Measurements from ENCODE around the gene RPS6KA6.
"Not testable (repeated sequence)": the region's sequence is repeated elsewhere in the genome, so short reads cannot be mapped to it uniquely, and the experiment has no call there.

The RPS6KA6 gene

GRCh38 chrX:84162401-84162800, 25.6 kb downstream of the RPS6KA6 start:
- no peak for DNase-seq (ENCODE audit: low read depth in 2 of 2)

DNA sequence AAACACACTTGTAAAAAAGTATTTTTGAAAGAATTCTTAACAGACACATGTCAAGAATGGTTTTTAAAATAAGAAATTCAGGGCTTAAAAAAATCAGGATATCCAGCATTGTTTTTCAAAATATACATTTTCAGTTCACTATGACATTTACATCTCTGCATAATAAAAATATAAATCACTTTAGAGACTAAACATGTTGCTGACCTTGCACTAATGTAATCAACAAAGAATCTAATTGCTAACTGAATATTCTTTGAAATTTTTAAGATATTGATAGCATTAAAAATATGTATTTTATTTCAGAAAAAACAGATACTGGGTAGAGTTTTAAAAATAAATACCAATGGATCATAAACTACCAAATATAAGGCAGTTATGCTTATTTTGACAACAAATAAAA, 26.4 kb downstream of the RPS6KA6 start:
- no peak for DNase-seq (ENCODE audit: low read depth in 2 of 2)

DNA sequence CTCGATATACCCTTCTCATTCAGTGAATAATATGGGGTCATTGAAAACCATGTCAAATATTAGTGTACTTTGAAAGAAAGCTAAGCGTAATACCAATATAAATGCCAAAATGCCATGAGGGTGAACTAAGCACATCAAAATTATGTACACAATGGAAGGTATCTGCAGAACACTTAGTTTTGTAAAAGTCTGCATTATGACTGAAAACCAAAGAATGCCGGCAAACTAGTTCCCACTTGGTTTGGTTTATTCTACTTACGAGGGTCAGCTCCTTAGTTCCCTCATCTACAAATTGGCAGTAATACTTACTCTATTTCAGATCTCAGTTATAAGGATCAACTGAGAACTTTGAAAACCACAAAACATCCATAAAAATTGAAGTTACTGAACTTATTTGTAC, 27.3 kb downstream of the RPS6KA6 start:
- no peak for DNase-seq (ENCODE audit: low read depth in 2 of 2)

DNA sequence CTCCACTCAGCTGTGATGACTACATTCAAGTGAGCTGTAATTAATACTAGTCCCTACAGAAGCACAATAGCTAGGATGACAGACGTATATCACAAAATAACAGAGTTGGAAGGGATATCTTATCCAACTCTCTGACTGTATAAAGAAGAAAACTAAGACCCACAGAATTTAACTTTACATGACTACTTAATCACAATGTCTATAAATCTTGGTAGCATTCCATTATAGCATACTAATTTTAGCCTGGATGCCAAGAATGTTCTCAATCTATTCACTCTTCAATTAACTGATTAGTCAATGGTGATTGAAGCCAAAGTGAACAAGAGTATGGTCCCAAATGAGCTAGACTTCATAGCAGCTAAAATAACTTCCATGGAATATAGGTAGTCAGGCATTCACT, 31.2 kb downstream of the RPS6KA6 start:
- no peak for DNase-seq (ENCODE audit: low read depth in 2 of 2)

DNA sequence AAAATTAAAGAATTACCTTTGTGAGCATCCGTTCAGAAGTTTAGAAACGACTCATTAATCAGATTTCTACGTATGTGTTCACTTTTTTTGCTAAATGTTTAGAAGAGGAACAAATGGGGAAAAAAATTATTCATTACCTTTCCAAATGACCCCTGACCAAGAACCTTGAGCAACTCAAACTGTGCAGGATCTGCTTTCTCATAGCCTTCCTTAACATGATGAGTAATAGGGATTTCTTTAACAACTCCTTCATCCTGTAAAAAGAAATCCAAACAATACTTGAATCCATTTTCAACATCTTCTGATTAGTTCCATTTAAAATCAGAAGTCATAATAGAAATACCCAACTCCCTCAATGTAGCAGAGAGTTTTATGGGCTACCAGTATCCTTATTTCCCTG, 32.1 kb downstream of the RPS6KA6 start:
- DNase-seq (ENCODE audit: low read depth in 2 of 2): no peak

DNA sequence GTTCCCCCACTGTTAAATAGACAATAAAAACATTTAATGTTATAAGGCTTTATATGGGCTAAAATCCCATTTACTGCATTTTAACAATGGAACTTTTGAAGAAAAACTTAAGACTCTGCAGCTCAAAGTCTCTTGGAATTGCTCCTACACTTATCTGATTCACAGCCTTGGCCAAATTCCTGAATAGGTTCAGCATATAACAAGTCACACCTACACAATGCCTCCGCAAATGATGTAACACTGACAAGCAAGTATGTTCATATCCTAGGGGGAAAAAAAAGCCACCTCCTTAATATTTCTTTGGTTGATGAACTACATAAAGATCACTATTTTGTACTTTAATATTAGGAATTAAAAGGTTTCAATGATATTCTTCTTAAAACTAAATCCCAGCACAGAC, 34.5 kb downstream of the RPS6KA6 start:
- no peak for DNase-seq (ENCODE audit: low read depth in 2 of 2)

GRCh38 chrX:84144991-84145390, 43.0 kb downstream of the RPS6KA6 start:
- no peak for DNase-seq (ENCODE audit: low read depth in 2 of 2)

DNA sequence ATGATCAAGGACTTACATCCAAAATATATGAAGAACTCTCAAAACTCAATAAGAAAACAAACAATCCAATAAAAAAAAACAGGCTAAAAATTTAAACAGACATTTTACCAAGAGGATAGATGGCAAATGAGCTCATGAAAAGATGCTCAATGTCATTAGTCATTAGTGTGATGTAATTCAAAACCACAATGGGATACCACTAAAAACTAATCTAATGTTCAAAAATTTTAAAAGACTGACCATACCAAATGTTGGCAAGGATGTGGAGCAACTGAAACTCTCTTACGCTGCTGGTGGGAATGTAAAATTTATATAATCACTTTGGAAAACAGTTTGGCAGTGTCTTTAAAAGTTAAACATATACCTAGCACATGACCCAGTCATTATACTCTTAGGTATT, 43.7 kb downstream of the RPS6KA6 start:
- no peak for DNase-seq (ENCODE audit: low read depth in 2 of 2)

- DNase-seq (ENCODE audit: low read depth in 2 of 2): no peak
Measured at GRCh38 chrX:84133023-84133422, 55.0 kb downstream of the RPS6KA6 start.

DNA sequence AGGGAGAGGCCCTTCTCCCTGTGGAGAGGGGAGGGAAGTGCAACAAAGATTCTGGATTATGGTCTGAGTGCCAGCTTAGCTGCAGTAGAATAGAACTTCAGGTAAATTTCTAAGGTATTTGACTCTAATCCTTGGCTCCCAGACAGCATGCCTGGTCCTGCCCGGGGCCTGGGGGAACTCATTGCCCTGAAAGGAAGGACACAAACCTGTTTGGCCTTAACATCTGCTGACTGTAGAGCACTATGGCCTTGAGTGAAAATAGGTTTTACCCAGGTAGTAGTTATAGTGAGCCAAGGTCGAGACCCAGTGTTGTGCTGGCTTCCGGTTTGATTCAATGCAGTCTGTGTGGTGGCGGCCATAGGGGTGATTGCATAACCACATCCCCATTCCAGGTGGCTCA, 64.4 kb downstream of the RPS6KA6 start:
- no peak for DNase-seq (ENCODE audit: low read depth in 2 of 2)

GRCh38 chrX:84118769-84119168, 69.2 kb downstream of the RPS6KA6 start:
- DNase-seq (ENCODE audit: low read depth in 2 of 2): no peak

DNA sequence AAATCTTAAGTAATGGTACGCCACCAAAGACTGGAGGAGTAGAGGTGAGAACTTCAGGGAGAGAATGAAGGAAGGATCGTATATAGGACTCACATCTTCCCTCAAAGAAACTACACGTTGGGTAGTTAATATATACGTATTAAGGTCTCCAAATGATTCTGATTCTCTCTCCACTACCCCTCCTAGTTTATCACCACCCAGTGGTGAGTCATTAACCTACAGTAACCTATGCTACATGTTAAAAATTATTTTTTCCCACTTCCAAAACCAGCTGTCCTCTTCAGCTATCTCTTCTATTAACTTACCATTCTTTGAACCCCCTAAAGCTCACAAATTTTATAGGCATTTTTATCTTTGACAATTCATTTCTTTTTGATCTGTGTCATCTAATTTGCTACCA, 69.7 kb downstream of the RPS6KA6 start:
- no peak for DNase-seq (ENCODE audit: low read depth in 2 of 2)

GRCh38 chrX:84108584-84108983, 79.4 kb downstream of the RPS6KA6 start:
- DNase-seq (ENCODE audit: low read depth in 2 of 2): no peak

DNA sequence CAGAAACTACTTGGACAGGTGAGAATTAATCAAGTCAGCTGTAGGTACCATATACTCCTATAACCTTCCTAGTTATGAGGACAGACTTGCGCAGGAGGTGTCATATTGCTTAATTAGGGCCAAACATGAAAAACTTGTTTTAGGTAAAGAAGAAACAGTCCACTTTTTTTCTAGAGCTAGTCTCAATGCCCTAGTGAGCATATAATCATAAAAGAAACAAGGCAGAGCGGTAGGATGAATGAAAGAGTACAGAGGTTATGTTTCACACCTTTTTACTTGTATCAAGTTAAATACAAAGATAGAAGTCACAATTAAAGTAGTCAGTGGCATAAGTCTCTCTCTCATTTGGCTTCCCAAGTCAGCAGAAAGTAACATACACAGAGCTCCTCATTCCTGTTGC, 88.9 kb downstream of the RPS6KA6 start:
- DNase-seq (ENCODE audit: low read depth in 2 of 2): no peak

DNA sequence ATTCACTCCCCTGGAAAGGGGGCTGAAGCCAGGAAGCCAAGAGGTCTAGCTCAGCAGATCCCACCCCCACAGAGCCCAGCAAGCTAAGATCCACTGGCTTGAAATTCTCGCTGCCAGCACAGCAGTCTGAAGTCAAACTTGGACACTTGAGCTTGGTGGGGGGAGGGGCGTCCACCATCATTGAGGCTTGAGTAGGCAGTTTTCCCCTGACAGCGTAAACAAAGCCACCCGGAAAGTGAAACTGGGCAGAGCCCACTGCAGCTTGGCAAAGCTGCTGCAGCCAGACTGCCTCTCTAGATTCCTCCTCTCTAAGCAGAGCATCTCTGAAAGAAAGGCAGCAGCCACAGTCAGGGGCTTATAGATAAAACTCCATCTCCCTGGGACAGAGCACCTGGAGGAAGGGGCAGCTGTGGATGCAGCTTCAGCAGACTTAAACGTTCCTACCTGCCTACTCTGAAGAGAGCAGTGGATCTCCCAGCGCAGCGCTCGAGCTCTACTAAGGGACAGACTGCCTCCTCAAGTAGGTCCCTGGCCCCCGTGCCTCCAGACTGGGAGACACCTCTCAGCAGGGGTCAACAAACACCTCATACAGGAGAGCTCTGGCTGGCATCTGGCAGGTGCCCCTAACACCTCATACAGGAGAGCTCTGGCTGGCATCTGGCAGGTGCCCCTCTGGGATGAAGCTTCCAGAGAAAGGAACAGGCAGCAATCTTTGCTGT, 108.4 kb downstream of the RPS6KA6 start:
- not testable (repeated sequence) for DNase-seq (ENCODE audit: low read depth in 2 of 2)

GRCh38 chrX:84078991-84079390, 109.0 kb downstream of the RPS6KA6 start:
- DNase-seq (ENCODE audit: low read depth in 2 of 2): no peak

GRCh38 chrX:84064814-84065213, 123.2 kb downstream of the RPS6KA6 start:
- no peak for DNase-seq (ENCODE audit: low read depth in 2 of 2)

DNA sequence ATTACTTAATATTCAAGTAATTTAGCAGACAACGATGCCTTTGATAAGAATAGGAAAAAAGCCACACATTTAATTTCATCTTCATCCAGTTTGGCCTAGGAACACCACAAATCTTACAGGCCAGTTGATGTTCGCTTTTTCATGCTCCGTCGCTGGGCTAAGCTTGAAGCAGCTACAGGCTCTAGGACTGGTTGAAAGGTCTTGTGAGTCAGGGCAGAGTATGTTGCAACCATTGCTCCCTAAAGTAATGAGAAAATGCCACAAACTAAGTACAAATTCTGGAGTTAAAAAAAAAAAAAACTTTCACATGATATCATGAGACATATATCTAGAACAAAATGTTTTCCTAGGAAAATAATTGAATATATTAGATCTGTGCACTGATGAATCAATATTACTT, 123.8 kb downstream of the RPS6KA6 start:
- no peak for DNase-seq (ENCODE audit: low read depth in 2 of 2)

- DNase-seq (ENCODE audit: low read depth in 2 of 2): no peak
Measured at GRCh38 chrX:84047339-84047738, 140.7 kb downstream of the RPS6KA6 start.

- peak in 1 of 2 donors; percentile 0 for DNase-seq (ENCODE audit: low read depth in 2 of 2)
Measured at GRCh38 chrX:84046403-84046984, 141.5 kb downstream of the RPS6KA6 start.

- DNase-seq (ENCODE audit: low read depth in 2 of 2): no peak
Measured at GRCh38 chrX:84044051-84044450, 143.9 kb downstream of the RPS6KA6 start.
